Medulla oblongata (tissue), 1 donor: ENCODE results near the gene EDC3.
"Not testable (repeated sequence)": the region's sequence is repeated elsewhere in the genome, so short reads cannot be mapped to it uniquely, and the experiment has no call there.

Source experiments
- DNase-seq: peaks from one replicate; pipeline ENCODE4 v3.0.0-alpha.2; 2015; ENCODE audit errors: extremely low spot score

EDC3 gene

GRCh38 chr15:74648051-74648842 lies 47.6 kb downstream of the EDC3 start:
- DNase-seq: no peak

DNA sequence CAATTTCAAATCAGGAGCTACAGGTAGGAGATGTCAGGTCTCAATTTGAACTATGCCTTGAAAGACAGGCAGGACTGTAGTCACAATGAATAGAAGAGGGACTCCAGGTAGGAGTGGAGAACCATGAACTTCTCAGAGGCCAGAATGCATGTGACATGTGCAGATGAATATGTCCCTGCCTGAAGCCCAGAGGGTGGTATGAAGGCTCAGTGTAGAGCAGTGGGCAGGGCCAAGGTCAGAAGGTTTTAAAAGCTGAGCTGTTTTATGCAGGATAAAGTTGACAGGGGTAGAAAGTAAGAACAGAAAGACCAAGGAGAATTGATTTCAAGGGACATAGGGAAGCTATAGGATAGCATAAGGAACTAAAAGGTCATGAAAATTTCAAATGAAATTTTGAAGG lies 49.3 kb downstream of the EDC3 start:
- no peak for DNase-seq

DNA sequence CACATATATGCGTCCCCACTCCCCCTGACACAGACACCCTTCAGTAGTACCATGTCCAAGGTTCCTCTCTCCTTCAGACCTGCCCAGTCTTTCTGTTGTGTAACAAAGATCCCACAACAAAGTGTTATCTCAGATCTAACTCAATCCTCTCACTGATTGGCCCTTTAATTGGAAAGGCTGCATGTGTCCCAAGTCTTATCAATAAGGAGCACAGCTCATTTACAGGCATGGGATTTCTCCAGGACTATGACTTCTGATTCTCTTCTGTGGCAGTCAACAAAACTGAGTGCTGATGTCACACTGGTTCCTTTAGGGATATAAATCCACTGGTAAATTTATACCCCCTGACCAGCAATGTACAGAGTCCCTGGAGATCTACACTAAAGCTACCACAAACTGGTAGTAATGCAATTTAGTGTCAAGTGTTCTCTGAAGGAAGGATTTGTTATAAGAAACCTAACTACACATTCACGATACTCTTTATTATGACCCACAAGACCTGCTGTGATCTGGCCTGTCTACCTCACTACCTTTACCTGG lies 52.1 kb downstream of the EDC3 start:
- DNase-seq: no peak

- DNase-seq: no peak
These were observed 52.8 kb downstream of the EDC3 start for GRCh38 chr15:74642734-74643664.

DNA sequence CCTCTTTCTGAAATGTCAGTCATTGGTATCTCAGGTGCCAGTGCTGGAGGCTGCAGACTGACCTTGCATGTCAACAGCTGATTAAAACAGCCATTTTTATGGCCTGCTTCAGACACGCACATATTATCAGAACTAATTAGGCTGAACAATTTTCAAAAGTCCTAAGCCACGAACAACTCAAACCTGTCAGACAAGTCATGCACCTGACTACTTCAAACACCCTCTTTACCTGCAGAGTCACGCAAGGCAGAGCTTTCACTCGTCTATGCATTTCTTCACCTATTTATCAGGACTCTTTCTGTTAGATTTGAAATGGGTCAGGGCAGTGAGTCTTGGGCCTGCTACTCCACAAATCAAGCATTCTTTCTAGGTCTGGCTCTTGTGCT lies 53.5 kb downstream of the EDC3 start:
- DNase-seq: no peak

DNA sequence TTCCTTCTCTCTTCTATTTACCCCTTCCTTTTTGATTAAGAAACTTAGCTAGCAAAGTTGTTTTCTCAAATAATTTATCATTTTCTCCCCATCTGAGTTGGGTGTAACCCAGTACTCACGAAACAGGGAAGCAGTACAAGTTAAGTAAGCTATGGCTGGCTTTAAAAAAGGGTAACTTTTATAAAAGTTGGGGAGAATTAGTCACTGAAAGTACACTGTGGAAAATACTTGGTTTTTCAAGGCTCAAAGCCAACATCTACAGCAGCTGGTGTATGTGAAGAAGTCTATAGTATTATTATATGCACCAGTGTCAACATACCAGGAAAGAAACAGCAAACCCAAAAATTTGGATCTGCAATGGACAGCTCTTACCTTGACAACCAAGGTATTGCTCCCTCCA lies 54.7 kb downstream of the EDC3 start:
- no peak for DNase-seq

DNA sequence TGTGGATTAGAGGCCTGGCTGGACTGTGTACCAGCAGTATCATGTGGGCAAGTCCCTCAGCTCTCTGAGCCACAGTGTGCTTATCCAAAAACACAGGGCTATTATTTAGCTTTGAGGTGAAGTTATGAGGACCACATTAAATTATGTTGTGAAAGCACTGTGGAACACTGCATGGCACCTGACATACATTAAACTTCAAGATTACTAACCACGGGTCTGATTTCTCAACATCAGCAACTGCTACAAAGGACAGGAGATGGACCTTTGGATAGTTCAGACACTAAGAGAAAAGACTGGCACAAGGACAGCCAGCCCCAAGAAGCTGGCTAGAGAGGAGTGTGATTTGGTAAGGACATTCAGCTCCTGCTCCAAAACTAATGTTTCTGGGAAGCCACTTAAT lies 58.8 kb downstream of the EDC3 start:
- no peak for DNase-seq

DNA sequence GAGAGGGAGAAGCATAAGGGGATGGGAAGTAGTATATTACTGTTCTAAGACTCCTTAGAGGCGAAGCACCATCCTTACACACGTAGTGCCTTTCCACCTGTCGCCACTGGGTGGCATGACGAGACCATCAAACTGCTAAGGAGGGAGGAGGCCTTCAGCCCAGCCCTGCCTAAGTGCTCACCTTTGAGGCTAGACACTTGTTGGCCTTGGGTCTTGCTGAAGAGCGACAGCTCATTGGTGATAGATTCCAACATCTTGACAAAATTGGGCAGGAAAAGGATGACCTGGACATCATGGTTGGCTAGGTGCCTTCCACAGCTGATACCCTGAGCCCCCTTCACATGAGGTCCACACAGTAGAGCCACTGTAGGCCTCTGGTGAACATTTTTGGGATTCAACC lies 60.6 kb downstream of the EDC3 start:
- peak; percentile 79 for DNase-seq

DNA sequence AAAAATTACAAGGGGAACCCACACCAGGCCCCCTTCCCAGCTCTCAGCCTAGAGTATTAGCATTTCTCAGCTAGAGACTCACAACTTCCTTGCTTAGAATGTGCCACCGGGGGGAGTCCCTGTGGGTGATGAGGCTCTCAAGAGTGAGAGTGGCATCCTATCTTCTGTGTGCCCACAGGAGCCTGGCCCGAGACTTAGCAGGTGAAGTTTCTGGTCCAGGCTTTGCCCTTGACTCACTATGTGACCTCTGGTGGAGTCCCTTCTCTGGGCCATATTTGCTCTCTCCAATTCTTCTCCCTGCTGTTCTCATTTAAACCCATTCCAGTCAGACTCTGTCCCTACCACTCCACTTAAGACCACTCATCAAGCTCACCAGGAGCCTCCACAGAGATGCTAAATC lies 62.0 kb downstream of the EDC3 start:
- no peak for DNase-seq

- no peak for DNase-seq
These were observed 63.2 kb downstream of the EDC3 start for GRCh38 chr15:74632601-74633000.

DNA sequence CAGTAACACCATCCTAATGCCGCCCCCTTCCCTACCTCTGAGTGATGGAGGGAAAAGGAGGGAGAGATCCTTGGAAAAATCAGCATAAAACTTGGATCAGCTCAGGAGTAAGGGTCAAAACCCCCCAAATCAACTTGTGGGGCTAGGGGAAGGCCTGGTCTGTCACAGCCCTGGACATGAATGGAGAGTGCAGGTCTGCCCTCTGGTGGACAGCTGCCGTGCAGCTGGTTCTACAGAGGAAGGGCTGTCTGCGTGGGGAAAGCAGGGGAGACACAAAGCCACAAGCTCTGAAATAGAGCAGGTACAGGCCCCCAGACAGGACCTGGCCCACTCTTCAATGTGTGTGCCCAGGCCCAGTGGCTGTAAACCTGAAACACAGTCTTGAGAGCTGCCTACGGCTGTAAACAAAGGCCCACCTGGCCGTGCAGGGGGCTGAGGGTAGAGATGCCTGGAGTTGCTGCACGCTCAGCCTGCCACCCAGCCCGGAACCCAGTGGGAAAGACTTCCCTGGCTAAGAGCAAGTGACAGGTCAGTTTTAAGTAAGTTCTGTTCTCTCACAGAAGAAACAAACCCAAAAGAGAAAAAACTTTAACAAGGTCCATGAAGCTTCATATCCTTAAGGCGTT lies 63.8 kb downstream of the EDC3 start:
- peak; percentile 71 for DNase-seq

- DNase-seq: no peak
These were observed 64.4 kb downstream of the EDC3 start for GRCh38 chr15:74631408-74631807.

DNA sequence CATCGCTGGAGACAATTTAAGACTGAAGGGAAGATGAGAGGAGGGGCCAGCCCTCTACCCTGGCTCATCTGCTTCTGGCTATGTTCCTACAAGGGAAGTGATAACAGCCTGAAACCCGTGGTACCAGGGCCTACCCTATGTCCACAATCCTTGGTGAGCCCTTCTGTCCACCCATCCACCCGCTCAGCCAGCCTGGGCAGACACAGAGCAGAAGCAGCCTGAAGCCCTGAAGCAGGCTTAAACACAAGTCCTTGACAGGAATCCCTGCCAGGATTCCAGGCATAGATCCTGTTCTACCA lies 64.8 kb downstream of the EDC3 start:
- DNase-seq: no peak

DNA sequence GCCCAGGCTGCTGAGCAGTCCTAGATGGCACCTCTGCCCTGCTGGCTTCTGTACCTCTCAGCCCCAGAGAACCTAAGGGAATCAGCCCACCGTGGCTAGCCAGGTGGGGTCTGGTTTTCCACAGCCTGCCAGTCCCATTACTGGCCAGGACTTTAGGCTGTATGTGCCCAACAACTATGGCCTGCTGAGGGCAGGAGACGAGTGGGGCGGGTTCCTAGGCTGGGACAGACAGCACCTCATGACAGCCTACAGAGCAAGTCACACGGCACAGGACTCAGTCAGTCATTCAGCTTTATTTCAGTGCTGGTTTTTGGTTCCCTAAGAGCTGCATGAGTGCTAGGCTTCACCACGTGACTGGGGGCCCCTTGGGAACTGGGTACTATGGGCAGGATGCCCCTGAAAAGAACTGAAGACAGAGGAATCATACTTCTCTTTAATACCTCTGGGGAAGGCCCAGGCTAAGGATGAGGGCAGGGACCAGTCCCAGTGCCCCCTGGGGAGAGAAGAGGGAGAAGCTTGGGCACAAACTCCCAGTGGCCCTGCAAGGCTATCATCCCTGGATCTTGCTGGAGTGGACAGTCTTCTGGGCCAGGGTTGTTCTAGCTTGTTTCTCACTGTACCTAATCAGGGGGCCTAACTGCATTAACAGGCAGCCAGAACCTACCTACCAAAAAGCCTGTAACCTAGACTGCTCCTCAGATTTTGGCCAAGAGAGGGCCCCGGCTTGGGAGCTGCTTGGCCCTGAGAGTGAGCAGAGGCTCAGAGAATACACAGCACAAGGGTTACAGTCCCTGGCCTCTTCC lies 65.3 kb downstream of the EDC3 start:
- peak; percentile 41 for DNase-seq

DNA sequence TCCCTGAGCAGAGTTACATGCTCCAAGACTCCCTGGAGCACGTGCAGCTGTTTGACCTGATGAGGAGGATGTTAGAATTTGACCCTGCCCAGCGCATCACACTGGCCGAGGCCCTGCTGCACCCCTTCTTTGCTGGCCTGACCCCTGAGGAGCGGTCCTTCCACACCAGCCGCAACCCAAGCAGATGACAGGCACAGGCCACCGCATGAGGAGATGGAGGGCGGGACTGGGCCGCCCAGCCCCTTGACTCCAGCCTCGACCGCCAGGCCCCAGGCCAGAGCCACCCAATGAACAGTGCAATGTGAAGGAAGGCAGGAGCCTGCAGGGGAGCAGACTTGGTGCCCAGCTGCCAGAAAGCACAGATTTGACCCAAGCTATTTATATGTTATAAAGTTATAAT lies 66.1 kb downstream of the EDC3 start:
- not testable (repeated sequence) for DNase-seq

DNA sequence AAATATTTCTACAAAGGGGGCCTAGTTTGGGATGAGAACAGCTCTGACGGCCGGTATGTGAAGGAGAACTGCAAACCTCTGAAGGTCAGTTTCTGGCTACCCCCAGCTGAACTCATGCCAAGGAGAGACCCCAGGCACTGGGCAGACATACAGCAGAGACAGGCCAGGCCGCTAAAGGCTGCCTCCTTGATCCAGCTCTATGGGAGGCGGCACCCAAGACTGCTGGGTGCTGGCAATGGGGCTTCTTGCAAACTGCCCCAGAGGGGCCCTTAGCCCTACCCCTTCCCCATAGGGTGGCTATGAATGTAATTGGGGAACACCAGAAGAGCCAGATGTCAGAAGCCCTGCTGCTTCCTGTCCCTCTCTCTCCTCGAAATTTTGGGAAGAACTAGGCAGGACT lies 66.9 kb downstream of the EDC3 start:
- DNase-seq: no peak

DNA sequence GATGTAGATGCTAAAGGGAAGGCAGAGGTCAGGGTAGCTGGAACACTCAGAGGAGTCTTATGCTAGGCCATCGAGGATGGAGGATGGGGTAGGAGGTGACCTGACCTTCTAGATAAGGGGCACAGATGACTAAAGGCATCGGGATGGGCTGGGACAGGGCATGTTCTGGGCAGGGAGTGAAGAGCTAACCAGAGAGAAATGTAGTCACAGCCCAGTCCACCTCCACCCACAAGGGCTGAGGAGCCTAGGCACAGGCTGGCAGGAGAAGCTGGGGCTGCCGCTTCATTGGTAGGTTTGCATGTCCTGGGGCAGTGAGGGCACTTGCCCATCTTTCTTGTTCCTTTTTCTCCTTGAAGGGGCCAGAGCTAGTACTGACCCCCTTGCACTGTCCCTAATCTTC lies 67.6 kb downstream of the EDC3 start:
- DNase-seq: no peak

DNA sequence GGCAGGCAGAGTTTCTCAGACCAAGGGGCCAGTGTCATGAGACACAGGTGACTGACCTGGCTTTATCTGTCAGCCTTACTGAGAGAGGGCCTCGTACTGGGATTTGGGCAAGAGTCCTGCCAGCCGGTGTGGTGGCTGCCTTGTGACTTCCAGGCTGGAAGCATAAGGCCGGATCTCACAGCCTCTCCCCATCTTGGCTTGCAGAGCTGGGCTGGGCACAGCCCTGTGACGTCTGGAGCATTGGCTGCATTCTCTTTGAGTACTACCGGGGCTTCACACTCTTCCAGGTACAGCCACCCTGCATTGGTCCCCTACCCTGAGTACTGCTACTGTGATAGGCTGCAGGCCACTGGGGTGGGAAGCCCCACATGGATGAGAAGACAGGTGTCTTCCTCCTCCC lies 68.1 kb downstream of the EDC3 start:
- DNase-seq: no peak

DNA sequence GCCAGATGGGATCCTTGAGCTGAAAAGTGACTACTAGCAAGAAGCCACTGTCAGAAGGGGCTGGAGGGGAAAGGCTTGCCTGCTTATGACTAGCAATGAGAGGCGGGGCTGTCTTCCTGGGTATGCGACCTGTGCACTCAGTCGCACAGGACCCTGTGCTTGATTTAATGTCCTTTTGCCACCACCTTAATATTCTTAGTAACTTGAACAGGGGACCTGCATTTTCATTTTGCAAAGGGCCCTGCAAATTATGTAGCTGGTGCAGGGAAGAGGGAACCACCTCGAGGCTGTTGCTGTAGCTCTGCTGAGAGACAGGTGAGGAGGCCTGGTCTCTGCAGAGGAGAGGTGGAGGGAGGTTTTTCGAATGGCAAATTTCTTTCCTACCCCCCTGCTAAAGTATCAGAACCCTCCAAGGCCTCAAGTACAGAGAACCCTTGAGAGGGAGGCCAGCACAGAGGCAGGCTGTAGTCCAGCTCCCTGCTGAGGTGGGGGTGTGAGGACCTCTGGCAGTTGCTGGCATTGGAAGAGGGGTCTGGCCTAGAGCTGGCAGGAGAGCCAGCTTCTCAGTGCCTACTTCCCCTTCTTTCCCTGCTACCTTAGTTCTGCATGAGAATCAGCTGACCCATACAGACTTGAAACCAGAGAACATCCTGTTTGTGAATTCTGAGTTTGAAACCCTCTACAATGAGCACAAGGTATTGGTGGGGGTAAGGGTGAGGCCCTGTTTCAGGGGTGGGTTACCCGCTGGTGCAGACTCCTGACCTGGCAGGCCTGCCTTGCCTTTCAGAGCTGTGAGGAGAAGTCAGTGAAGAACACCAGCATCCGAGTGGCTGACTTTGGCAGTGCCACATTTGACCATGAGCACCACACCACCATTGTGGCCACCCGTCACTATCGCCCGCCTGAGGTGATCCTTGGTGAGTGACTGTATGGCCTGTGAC lies 68.8 kb downstream of the EDC3 start:
- DNase-seq: peak; percentile 71

DNA sequence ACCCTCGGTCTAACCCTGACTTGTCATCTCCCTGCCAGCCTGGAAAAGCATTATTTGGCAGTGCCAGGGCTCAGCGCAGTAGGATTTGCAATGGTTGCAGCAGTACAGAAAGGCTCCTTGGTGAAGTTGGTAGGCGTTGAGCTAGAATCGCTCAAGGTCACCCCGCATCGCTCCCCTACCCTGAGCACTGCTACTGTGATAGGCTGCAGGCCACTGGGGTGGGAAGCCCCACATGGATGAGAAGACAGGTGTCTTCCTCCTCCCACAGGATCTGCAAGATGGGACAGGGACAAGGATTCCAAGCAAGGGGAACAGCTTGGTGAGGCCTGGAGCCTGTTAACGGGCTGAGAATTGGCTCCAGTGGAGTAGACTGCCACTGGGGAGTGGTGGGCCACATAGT lies 69.5 kb downstream of the EDC3 start:
- DNase-seq: no peak

- no peak for DNase-seq
These were observed 70.1 kb downstream of the EDC3 start for GRCh38 chr15:74625693-74626092.
